ENCODE measurements around the gene PLCB1. TPM values are rescaled to one million over a fixed set of nuclear protein-coding genes. Genes with fewer than 3 reads are reported as not detected.
A peak's percentile ranks its signal among the peaks of the same experiment; 100 is the strongest.

PLCB1 gene
- total RNA-seq, 1 experiment from 2014 or later, result 11.3 TPM

DNA sequence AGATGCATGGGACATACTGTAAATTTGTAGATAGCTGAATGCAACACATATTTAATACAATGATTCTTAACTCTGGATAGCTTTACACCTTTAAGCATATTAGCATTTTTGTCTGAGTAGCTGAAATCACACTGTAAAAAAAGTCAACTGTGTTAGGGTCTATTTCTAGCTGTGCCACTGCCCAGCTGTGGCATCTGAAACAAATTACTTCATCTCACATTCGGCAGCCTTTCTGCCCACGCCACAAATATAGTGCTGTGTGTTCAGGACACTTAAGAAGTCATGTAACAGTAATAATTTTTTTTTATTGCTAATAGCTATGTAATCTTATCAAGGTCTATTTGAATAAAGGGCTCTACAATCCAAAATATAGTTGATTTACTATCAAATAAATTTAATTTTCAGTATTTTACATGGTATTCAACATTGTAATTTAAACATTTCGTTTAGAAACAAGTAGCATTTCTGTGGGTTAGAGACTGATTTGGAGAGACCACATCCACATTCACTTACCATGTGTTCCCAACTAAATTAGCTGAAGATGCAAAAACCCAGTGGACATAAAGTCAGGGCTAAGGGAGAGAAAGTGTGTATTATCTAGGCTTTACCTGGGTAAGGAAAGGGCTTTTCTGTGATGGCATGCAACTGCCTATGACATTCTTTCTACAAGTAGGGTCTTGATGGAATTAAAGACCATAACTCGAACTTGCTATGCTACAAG, 276.7 kb downstream of the PLCB1 start (continued):
- TF ChIP-seq, protein P1, sequence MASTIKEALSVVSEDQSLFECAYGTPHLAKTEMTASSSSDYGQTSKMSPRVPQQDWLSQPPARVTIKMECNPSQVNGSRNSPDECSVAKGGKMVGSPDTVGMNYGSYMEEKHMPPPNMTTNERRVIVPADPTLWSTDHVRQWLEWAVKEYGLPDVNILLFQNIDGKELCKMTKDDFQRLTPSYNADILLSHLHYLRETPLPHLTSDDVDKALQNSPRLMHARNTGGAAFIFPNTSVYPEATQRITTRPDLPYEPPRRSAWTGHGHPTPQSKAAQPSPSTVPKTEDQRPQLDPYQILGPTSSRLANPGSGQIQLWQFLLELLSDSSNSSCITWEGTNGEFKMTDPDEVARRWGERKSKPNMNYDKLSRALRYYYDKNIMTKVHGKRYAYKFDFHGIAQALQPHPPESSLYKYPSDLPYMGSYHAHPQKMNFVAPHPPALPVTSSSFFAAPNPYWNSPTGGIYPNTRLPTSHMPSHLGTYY (CRISPR knock-in tag; IDR thresholded peaks at IDR 0.05), result no peak
- no peak for TF ChIP-seq JAZF1 (CRISPR knock-in tag; IDR thresholded peaks at IDR 0.05)
- TF ChIP-seq CBFB (CRISPR knock-in tag; IDR thresholded peaks at IDR 0.05; ENCODE audit: low read depth), result no peak
- TF ChIP-seq PREB (CRISPR knock-in tag; IDR thresholded peaks at IDR 0.05; ENCODE audit: borderline replicate concordance), result no peak

- POLR2A ChIA-PET, result no interaction called here
- CTCF ChIA-PET, result no interaction called here
- TF ChIP-seq ZBTB21 (CRISPR knock-in tag; IDR thresholded peaks at IDR 0.05; ENCODE audit: borderline replicate concordance) (no peak), JAZF1 (CRISPR knock-in tag; IDR thresholded peaks at IDR 0.05) (no peak), ZNF138 (CRISPR knock-in tag; conservative IDR thresholded peaks at IDR 0.05) (no peak), ZNF281 (CRISPR knock-in tag; IDR thresholded peaks at IDR 0.05) (no peak), ZNF232 (CRISPR knock-in tag; IDR thresholded peaks at IDR 0.05) (no peak), ZNF396 (CRISPR knock-in tag; IDR thresholded peaks at IDR 0.05; ENCODE audit: borderline replicate concordance) (no peak)
- TF ChIP-seq, protein P2, sequence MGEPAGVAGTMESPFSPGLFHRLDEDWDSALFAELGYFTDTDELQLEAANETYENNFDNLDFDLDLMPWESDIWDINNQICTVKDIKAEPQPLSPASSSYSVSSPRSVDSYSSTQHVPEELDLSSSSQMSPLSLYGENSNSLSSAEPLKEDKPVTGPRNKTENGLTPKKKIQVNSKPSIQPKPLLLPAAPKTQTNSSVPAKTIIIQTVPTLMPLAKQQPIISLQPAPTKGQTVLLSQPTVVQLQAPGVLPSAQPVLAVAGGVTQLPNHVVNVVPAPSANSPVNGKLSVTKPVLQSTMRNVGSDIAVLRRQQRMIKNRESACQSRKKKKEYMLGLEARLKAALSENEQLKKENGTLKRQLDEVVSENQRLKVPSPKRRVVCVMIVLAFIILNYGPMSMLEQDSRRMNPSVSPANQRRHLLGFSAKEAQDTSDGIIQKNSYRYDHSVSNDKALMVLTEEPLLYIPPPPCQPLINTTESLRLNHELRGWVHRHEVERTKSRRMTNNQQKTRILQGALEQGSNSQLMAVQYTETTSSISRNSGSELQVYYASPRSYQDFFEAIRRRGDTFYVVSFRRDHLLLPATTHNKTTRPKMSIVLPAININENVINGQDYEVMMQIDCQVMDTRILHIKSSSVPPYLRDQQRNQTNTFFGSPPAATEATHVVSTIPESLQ (CRISPR knock-in tag; IDR thresholded peaks at IDR 0.05), result no peak
- H3K27me3 Mint-ChIP-seq (ENCODE audit: low read depth), result no peaks in the 10 kb centered on the region
- H3K9me3 Mint-ChIP-seq, result no peaks in the 10 kb centered on the region
- no peak overlapping the region for H3K4me3 Mint-ChIP-seq
- ATAC-seq, result no peak
- no peak overlapping the region for H3K27ac Mint-ChIP-seq
- peaks cover 3% of the 10 kb centered on the region; the same call in 1 of the 2 replicates for H3K4me1 Mint-ChIP-seq
- no peak for DNase-seq (ENCODE audit: low spot score)
- H3K36me3 Mint-ChIP-seq, result no peaks in the 10 kb centered on the region
Measured at GRCh38 chr20:8413691-8414090, 281.6 kb downstream of the PLCB1 start.

GRCh38 chr20:8414586-8415274, 282.7 kb downstream of the PLCB1 start:
- POLR2A ChIA-PET, result no interaction called here
- Mint-ChIP-seq H3K4me3 (no peak overlapping the region), H3K27ac (no peak overlapping the region), H3K9me3 (no peaks in the 10 kb centered on the region), H3K4me1 (peaks cover 3% of the 10 kb centered on the region; the same call in 1 of the 2 replicates), H3K27me3 (ENCODE audit: low read depth) (no peaks in the 10 kb centered on the region), H3K36me3 (no peaks in the 10 kb centered on the region)
- no peak for DNase-seq (ENCODE audit: low spot score)
- no peak for ATAC-seq
- TF ChIP-seq ZSCAN18 (CRISPR knock-in tag; IDR thresholded peaks at IDR 0.05) (no peak), ZNF671 (CRISPR knock-in tag; IDR thresholded peaks at IDR 0.05) (no peak), ZNF423 (CRISPR knock-in tag; IDR thresholded peaks at IDR 0.05) (no peak), GABPB1 (CRISPR knock-in tag; IDR thresholded peaks at IDR 0.05) (peak; percentile 83), ZNF121 (CRISPR knock-in tag; IDR thresholded peaks at IDR 0.05) (no peak), PRRX2 (CRISPR knock-in tag; IDR thresholded peaks at IDR 0.05) (no peak)
- CTCF ChIA-PET, result no interaction called here

Measured in WTC11 (cell line).